ENCODE measurements around the gene HYOU1. TPM values are rescaled to one million over a fixed set of nuclear protein-coding genes. Genes with fewer than 3 reads are reported as not detected.

Gene HYOU1
- total RNA-seq, 4 donors from 2014 or later = 10.8 to 91.4 (median 61.2) TPM

DNA sequence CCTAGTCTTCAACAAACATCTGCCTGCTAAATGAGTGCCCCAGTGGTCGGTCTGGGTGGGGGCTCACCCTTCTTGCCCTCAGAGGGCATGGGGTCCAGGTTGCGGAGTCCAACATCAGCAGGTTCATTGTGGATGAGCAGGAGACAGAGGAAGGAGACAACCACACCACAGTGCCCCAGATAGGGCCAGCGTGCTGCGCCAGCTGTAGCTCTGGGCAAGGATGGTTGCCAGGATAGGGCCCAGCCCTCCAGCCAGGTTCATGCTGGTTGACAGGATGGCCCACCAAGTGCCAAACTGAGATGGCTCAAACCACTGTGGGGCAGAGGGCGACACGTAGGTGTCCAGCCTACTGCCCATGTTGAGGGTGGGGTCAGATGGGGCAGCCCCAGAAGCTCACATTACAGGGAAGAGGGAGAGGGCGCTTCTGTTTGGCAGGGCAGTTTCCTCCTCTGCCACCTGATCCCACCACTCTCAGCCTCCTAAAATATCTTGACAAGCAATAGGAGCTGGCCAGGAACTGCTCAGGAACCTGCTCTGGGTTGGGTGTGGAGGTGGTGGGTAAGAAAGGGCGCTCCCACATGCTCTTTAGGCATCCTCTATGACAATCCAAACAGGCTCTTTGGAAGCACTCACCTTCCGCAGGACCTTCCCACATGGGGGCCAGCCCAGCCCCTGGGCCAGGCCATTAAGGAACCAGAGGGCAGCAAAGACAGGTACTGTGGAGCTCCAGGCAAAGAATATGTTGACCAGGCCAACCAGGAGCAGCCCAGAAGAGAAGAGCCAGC lies 29.3 kb downstream of the HYOU1 start:
- intact Hi-C loops (cut with DNase I; ENCODE audit: low total_unique reads) = no loop called here
- H3K36me3 ChIP-seq = no peaks in the 10 kb centered on the region

DNA sequence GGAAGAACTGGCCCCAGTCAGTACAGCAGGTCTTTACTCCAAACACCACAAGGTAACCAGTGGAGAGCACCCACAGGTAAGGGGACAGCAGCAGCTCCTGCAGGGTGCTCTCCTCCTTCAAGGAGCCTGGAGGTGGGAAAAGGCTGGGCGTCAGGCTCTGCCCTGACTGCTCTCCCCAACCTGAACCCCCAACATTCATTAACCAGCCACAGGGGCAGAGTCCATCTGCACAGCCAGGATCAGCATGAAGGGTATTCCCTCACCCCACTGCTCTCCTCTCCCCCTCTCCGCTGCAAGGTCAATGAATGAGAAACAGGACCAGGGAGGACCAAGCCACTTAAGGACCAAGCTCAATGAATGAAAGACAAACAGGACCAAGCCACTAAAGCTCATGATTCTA lies 30.0 kb downstream of the HYOU1 start:
- DNase-seq = no peak
- H3K27me3 ChIP-seq = no peaks in the 10 kb centered on the region
- H3K27ac ChIP-seq = no peak overlapping the region
- H3K4me3 ChIP-seq = no peak overlapping the region
- H3K4me1 ChIP-seq = no peaks in the 10 kb centered on the region
- no peak for TF ChIP-seq POLR2A (IDR thresholded peaks at IDR 0.05)
- TF ChIP-seq, protein P1, sequence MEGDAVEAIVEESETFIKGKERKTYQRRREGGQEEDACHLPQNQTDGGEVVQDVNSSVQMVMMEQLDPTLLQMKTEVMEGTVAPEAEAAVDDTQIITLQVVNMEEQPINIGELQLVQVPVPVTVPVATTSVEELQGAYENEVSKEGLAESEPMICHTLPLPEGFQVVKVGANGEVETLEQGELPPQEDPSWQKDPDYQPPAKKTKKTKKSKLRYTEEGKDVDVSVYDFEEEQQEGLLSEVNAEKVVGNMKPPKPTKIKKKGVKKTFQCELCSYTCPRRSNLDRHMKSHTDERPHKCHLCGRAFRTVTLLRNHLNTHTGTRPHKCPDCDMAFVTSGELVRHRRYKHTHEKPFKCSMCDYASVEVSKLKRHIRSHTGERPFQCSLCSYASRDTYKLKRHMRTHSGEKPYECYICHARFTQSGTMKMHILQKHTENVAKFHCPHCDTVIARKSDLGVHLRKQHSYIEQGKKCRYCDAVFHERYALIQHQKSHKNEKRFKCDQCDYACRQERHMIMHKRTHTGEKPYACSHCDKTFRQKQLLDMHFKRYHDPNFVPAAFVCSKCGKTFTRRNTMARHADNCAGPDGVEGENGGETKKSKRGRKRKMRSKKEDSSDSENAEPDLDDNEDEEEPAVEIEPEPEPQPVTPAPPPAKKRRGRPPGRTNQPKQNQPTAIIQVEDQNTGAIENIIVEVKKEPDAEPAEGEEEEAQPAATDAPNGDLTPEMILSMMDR (IDR thresholded peaks at IDR 0.05) = no peak
- H3K9me3 ChIP-seq = no peaks in the 10 kb centered on the region
- H3K36me3 ChIP-seq = no peaks in the 10 kb centered on the region
- intact Hi-C loops (cut with DNase I; ENCODE audit: low total_unique reads) = no loop called here

More for the DNA sequence above, 29.3 kb downstream of the HYOU1 start:
- no peaks in the 10 kb centered on the region for H3K27me3 ChIP-seq
- H3K9me3 ChIP-seq = no peaks in the 10 kb centered on the region
- TF ChIP-seq POLR2A (IDR thresholded peaks at IDR 0.05) = no peak
- TF ChIP-seq, protein P1 (IDR thresholded peaks at IDR 0.05) = no peak
- no peak overlapping the region for H3K27ac ChIP-seq
- DNase-seq = no peak
- H3K4me3 ChIP-seq = no peak overlapping the region
- no peaks in the 10 kb centered on the region for H3K4me1 ChIP-seq

DNA sequence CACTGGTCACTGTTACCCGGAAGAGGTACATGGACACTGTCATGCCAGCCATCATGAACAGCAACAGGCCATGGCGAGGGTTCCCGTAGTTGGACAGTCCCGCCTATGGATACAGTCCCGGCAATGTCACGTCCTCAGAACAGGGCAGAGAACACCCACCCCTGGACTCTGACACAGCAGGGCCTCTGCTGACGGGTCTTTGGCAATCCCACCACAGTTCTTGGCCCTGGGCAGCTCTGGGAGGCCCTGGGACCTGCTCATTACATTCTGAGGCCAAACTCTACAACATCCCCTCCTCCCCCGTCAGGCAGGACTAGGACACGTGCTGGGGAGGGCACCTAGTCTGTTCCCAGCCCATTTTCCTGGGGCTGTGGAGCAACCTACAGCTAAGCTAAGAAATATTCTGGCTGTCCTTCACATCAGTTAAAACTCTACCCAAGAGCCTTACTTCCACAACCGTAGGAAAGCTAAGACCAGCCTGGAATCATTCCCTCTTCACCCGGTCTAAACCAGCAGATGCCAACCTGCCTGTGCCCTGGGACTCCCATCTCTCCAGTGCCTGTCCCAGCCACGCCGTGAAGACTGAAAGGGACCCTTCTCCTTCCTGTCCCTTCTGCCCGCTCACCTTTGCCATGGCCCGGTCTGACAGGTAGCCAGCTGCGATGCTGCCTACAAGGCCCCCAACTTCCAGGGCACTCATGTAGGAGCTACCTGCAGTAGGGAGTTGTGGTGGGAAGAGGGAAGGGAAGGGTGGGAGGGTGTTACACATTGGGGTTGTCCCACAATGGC lies 30.8 kb downstream of the HYOU1 start:
- H3K27ac ChIP-seq = no peak overlapping the region
- no peak for DNase-seq
- peaks cover 0 to 3% of the 10 kb centered on the region in 2 donors for H3K4me1 ChIP-seq
- TF ChIP-seq POLR2A (IDR thresholded peaks at IDR 0.05) = no peak
- TF ChIP-seq, protein P1 (IDR thresholded peaks at IDR 0.05) = no peak
- no peaks in the 10 kb centered on the region for H3K9me3 ChIP-seq
- H3K27me3 ChIP-seq = no peaks in the 10 kb centered on the region
- H3K4me3 ChIP-seq = no peak overlapping the region
- H3K36me3 ChIP-seq = no peaks in the 10 kb centered on the region
- intact Hi-C loops (cut with DNase I; ENCODE audit: low total_unique reads) = no loop called here

DNA sequence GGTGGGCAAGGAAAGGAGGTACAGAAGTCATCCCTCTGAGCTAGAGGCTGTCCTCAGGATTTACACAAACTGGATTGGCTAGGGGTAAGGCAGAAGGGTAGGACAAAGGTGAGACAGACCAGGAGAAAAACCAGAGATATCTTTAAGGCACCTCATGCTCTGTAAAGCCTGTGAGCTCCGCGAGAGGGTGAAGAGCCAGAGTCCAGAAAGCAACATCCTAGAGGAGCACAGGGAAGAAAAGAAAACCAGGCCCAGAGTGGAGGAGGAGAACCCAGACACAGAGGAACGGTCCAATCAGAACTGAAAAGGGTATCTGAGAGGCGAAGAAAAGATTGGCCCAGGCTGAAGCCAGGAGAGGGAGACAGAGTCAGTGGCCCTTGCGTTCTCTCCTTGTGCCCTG lies 31.5 kb downstream of the HYOU1 start:
- Histone ChIP-seq H3K9me3 (no peaks in the 10 kb centered on the region), H3K27ac (no peak overlapping the region), H3K36me3 (no peaks in the 10 kb centered on the region), H3K4me3 (no peak overlapping the region), H3K4me1 (peaks cover 4 to 6% of the 10 kb centered on the region in 2 donors), H3K27me3 (no peaks in the 10 kb centered on the region)
- TF ChIP-seq POLR2A (IDR thresholded peaks at IDR 0.05) = no peak
- TF ChIP-seq, protein P1 (IDR thresholded peaks at IDR 0.05) = no peak
- intact Hi-C loops (cut with DNase I; ENCODE audit: low total_unique reads) = no loop called here
- no peak for DNase-seq

- H3K27ac ChIP-seq = peak overlapping the region in 1 of 2 donors; percentile 23
- no peak overlapping the region for H3K4me3 ChIP-seq
- DNase-seq = no peak
- TF ChIP-seq POLR2A (IDR thresholded peaks at IDR 0.05) = no peak
- TF ChIP-seq, protein P1 (IDR thresholded peaks at IDR 0.05) = no peak
- no peaks in the 10 kb centered on the region for H3K27me3 ChIP-seq
- peaks cover 4 to 9% of the 10 kb centered on the region in 2 donors for H3K4me1 ChIP-seq
- intact Hi-C loops (cut with DNase I; ENCODE audit: low total_unique reads) = no loop called here
- no peaks in the 10 kb centered on the region for H3K9me3 ChIP-seq
- no peaks in the 10 kb centered on the region for H3K36me3 ChIP-seq
Observed at GRCh38 chr11:119025099-119025473, 31.9 kb downstream of the HYOU1 start.

All from uterus (tissue), 4 donors.